IPS-NIHi7 (cell line): Measurements from ENCODE around the gene OR2B6.

Experiments
- DNase-seq: peaks from one replicate; pipeline ENCODE4 v3.0.0; 2012; ENCODE audit warnings: mixed read lengths; ENCODE audit errors: extremely low spot score

The OR2B6 gene

GRCh38 chr6:28000351-28001045 is 43.5 kb downstream of the OR2B6 start:
- no peak for DNase-seq

DNA sequence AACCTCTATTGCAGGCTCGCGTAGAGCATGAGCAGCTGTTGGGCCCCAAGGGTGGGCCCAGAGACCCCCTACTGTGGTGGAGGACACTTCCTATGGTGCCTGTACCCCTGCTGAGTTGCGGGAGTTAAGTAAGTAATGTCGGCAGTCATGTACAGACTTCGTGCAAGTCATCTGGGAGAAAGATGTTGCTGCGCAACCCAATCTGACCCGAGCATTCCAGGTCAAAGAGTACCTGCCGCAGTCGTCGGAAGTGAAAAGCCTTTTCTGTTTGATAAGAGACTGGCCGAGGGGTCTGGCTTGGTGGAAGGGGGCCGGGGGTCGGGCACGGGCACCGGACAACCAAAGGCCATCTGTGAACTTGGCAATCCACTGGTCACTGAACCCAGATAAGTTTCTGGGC is 44.3 kb downstream of the OR2B6 start:
- DNase-seq: no peak

DNA sequence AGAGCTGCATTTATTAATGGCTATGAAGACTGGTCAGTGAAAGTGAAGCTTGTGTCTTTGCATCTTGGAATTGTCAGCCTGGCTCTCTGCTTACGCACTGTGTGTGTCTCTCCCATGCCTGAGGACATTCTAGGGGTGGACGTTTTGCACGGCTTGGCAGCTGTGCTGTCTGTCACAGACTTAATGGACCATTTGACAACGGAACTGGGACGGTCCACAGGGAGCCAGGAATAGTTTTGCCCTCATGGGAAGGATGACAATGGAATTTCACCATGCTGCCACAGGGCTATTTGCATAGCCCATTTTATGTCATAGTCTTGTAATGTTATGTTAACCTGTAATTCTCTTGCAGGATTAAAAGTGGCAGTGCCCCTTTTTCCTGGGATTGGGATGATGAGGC is 44.7 kb downstream of the OR2B6 start:
- DNase-seq: no peak

GRCh38 chr6:28002161-28002560 is 45.1 kb downstream of the OR2B6 start:
- no peak for DNase-seq

GRCh38 chr6:28003059-28003458 is 46.0 kb downstream of the OR2B6 start:
- no peak for DNase-seq

DNA sequence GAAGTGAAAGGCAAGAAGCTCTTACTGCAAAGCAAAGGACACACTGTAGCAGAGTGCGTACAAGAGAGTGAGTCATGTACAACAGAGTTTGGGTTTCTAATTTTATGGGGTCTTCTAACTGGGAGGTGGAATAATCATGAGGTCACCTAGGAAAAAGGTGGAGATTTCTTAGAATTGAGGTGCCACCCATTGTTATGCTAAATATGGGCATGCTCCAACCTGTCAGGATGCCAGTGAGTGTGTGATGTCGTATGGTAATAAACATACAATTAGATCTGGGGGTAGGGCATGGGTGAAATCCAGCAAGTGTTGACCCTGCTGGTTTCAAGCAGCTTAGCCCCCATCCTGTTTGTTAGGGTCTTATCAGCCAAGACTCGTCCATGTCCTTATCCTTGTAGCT is 46.6 kb downstream of the OR2B6 start:
- no peak for DNase-seq

DNA sequence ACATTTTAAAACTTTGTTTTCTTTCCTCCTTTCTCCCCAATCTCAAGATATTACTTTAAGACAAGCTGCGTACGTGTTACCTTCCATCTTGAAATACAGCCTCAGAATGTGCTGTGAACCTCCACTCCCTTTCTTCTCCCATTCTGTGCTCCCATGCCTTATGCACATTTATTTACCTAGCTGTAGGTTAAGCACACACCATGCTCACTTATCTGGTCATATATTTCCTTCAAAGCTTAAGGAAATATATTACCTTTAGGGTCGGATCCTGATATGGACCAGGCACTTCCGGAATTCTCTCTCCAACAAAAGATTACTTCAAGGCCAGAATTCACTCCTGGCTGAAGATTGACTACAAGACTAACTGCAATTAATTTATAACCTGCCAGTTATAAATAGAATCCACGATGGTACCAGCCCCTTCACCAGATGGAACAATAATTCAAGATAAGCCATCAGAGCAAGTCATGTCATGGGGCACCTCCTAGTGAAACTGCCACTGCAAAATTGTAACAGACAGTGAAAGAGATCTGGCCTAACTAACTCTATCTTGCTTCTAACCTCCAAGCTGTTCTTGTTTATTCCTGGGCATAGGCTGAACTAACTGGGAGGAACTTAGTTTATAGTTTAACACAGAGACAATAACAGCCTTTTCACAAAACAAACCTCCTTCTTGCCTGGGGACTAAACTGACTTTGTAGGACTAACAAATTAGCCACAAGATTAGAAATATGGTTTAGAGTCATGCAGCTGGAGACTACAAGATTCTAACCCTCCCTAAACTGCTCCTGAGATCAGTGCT is 47.5 kb downstream of the OR2B6 start:
- DNase-seq: no peak

- DNase-seq: no peak
These were observed 48.3 kb downstream of the OR2B6 start for GRCh38 chr6:28005152-28005890.

GRCh38 chr6:28005975-28006374 is 48.9 kb downstream of the OR2B6 start:
- DNase-seq: peak; percentile 23
